Trophoblast cell (in vitro differentiated cells and primary cell): ENCODE data around the gene NRXN2.
"Not testable (repeated sequence)": the region's sequence is repeated elsewhere in the genome, so short reads cannot be mapped to it uniquely, and the experiment has no call there.

Experiments
- DNase-seq, 2 donors: peaks; one replicate each; pipeline ENCODE4 v3.0.0-alpha.2; 2016
- H2AFZ ChIP-seq: 2 replicates; pipeline ENCODE4 v1.6.1; 2013; ENCODE audit warnings: low read length, moderate library complexity, mild to moderate bottlenecking; ENCODE audit not compliant: insufficient read depth, poor library complexity
- H2AK5ac ChIP-seq: 2 replicates; pipeline ENCODE4 v1.6.1; 2013; ENCODE audit warnings: mild to moderate bottlenecking, low read length
- H2BK120ac ChIP-seq: 2 replicates; pipeline ENCODE4 v1.6.1; 2013; ENCODE audit warnings: low read length, mild to moderate bottlenecking, moderate library complexity; ENCODE audit not compliant: insufficient read depth, poor library complexity
- H2BK12ac ChIP-seq: 2 replicates; pipeline ENCODE4 v1.6.1; 2013; ENCODE audit warnings: mild to moderate bottlenecking, low read length, moderate library complexity
- H2BK5ac ChIP-seq: 2 replicates; pipeline ENCODE4 v1.6.1; 2013; ENCODE audit warnings: low read length, low read depth, moderate library complexity, mild to moderate bottlenecking; ENCODE audit not compliant: poor library complexity
- H3K14ac ChIP-seq: 2 replicates; pipeline ENCODE4 v1.6.1; 2013; ENCODE audit warnings: mild to moderate bottlenecking, low read length
- H3K18ac ChIP-seq: 2 replicates; pipeline ENCODE4 v1.6.1; 2013; ENCODE audit warnings: mild to moderate bottlenecking, low read length
- H3K23ac ChIP-seq: 2 replicates; pipeline ENCODE4 v1.6.1; 2013; ENCODE audit warnings: low read length
- H3K27ac ChIP-seq: 2 replicates; pipeline ENCODE4 v1.5.1; 2013; ENCODE audit warnings: low read depth, mild to moderate bottlenecking, inconsistent platforms, low read length, moderate library complexity
- H3K27me3 ChIP-seq: 2 replicates; pipeline ENCODE4 v1.6.1; 2013; ENCODE audit warnings: inconsistent platforms, mild to moderate bottlenecking, low read length, moderate library complexity; ENCODE audit not compliant: insufficient read depth
- H3K36me3 ChIP-seq, 2 experiments: 1 replicate in 1 of 2; 2 replicates in 1 of 2; pipeline ENCODE4 v1.6.1; 2013; ENCODE audit warnings: low read length in 2 of 2, mild to moderate bottlenecking in 2 of 2, moderate library complexity in 1 of 2; ENCODE audit not compliant: insufficient read depth in 2 of 2, control insufficient read depth in 1 of 2
- H3K4ac ChIP-seq: 2 replicates; pipeline ENCODE4 v1.6.1; 2013; ENCODE audit warnings: low read depth, mild to moderate bottlenecking, low read length, moderate library complexity
- H3K4me1 ChIP-seq, 2 experiments: 1 replicate in 1 of 2; 2 replicates in 1 of 2; pipeline ENCODE4 v1.6.1; 2013; ENCODE audit warnings: low read length in 2 of 2, mild to moderate bottlenecking in 2 of 2, moderate library complexity in 1 of 2; ENCODE audit not compliant: insufficient read depth in 2 of 2, control insufficient read depth in 1 of 2
- H3K4me2 ChIP-seq: 2 replicates; pipeline ENCODE4 v1.6.1; 2013; ENCODE audit warnings: inconsistent platforms, mild to moderate bottlenecking, low read length, moderate library complexity
- H3K4me3 ChIP-seq: 2 replicates; pipeline ENCODE4 v1.5.1; 2013; ENCODE audit warnings: mild to moderate bottlenecking, low read depth, low read length, inconsistent platforms
- H3K79me1 ChIP-seq: one replicate; pipeline ENCODE4 v1.6.1; 2013; ENCODE audit warnings: low read length
- H3K79me2 ChIP-seq: 2 replicates; pipeline ENCODE4 v1.6.1; 2013; ENCODE audit warnings: low read length, mild to moderate bottlenecking; ENCODE audit not compliant: control insufficient read depth, insufficient read depth, poor library complexity
- H3K9ac ChIP-seq: 2 replicates; pipeline ENCODE4 v1.6.1; 2013; ENCODE audit warnings: mild to moderate bottlenecking, low read length
- H3K9me3 ChIP-seq: 2 replicates; pipeline ENCODE4 v1.6.1; 2013; ENCODE audit warnings: low read depth, mild to moderate bottlenecking, control low read depth, inconsistent platforms, low read length; ENCODE audit not compliant: insufficient read depth
- H4K12ac ChIP-seq: 2 replicates; pipeline ENCODE4 v1.6.1; 2013; ENCODE audit warnings: low read depth, mild to moderate bottlenecking, low read length, moderate library complexity
- H4K8ac ChIP-seq: 2 replicates; pipeline ENCODE4 v1.6.1; 2013; ENCODE audit warnings: low read depth, mild to moderate bottlenecking, low read length, moderate library complexity
- H4K91ac ChIP-seq: one replicate; pipeline ENCODE4 v1.6.1; 2013; ENCODE audit warnings: low read depth, mild to moderate bottlenecking, low read length, moderate library complexity
- WGBS: extraction: QIAGEN DNeasy Blood & Tissue Kit; methylation state at CpG from one replicate; pipeline ENCODE4 v1.1.7; 2013; ENCODE audit warnings: missing lambda C conversion rate; ENCODE audit not compliant: insufficient read length, insufficient coverage; ENCODE audit errors: extremely low coverage; 5-methylcytosine and 5-hydroxymethylcytosine counted together

The NRXN2 gene

GRCh38 chr11:64598106-64598796, 124.7 kb downstream of the NRXN2 start:
- Histone ChIP-seq H3K79me2 (no peaks in the 10 kb centered on the region), H2AK5ac (no peak overlapping the region), H3K36me3 (no peaks in the 10 kb centered on the region), H3K14ac (no peak overlapping the region), H3K27me3 (no peaks in the 10 kb centered on the region), H3K79me1 (no peaks in the 10 kb centered on the region), H4K91ac (no peak overlapping the region), H3K9me3 (peaks cover 24% of the 10 kb centered on the region), H3K18ac (no peak overlapping the region), H3K27ac (no peak overlapping the region), H4K12ac (no peak overlapping the region), H2BK120ac (no peak overlapping the region), H2AFZ (no peak overlapping the region), H3K4me3 (no peak overlapping the region), H3K23ac (no peak overlapping the region), H4K8ac (no peak overlapping the region), H2BK5ac (no peak overlapping the region), H3K4me1 (no peaks in the 10 kb centered on the region), H3K4me2 (no peak overlapping the region), H2BK12ac (no peak overlapping the region), H3K9ac (no peak overlapping the region), H3K4ac (no peak overlapping the region)
- WGBS, result no CpG with 5 or more reads among the region's 12 CpGs
- no peak for DNase-seq

GRCh38 chr11:64597671-64598101, 125.3 kb downstream of the NRXN2 start:
- Histone ChIP-seq H2BK12ac (no peak overlapping the region), H3K27me3 (no peaks in the 10 kb centered on the region), H4K8ac (no peak overlapping the region), H3K4me3 (no peak overlapping the region), H2BK5ac (no peak overlapping the region), H3K4me1 (no peaks in the 10 kb centered on the region), H3K27ac (no peak overlapping the region), H3K36me3 (no peaks in the 10 kb centered on the region), H3K79me2 (no peaks in the 10 kb centered on the region), H3K9me3 (peaks cover 24% of the 10 kb centered on the region), H3K23ac (no peak overlapping the region), H3K18ac (no peak overlapping the region), H2AFZ (no peak overlapping the region), H3K4ac (no peak overlapping the region), H3K4me2 (no peak overlapping the region), H3K79me1 (no peaks in the 10 kb centered on the region), H2BK120ac (no peak overlapping the region), H4K91ac (no peak overlapping the region), H4K12ac (no peak overlapping the region), H3K9ac (no peak overlapping the region), H3K14ac (no peak overlapping the region), H2AK5ac (no peak overlapping the region)
- no peak for DNase-seq
- WGBS, result no CpG with 5 or more reads among the region's 13 CpGs

GRCh38 chr11:64595922-64596321, 127.1 kb downstream of the NRXN2 start:
- WGBS, result 100% methylated on average over 1 of the region's 1 CpG

GRCh38 chr11:64594159-64594939, 128.6 kb downstream of the NRXN2 start:
- Histone ChIP-seq H3K9me3 (peaks cover 30% of the 10 kb centered on the region), H2AFZ (no peak overlapping the region), H3K18ac (no peak overlapping the region), H3K4me2 (no peak overlapping the region), H3K27ac (no peak overlapping the region), H4K8ac (no peak overlapping the region), H4K12ac (no peak overlapping the region), H2AK5ac (no peak overlapping the region), H3K14ac (no peak overlapping the region), H3K27me3 (no peaks in the 10 kb centered on the region), H3K4ac (no peak overlapping the region), H3K4me3 (no peak overlapping the region), H4K91ac (no peak overlapping the region), H2BK5ac (no peak overlapping the region), H3K23ac (no peak overlapping the region), H3K36me3 (no peaks in the 10 kb centered on the region), H3K9ac (no peak overlapping the region), H3K79me1 (no peaks in the 10 kb centered on the region), H3K79me2 (no peaks in the 10 kb centered on the region), H2BK12ac (no peak overlapping the region), H3K4me1 (no peaks in the 10 kb centered on the region), H2BK120ac (no peak overlapping the region)
- WGBS, result 100% methylated on average over 7 of the region's 14 CpGs
- no peak for DNase-seq

More at GRCh38 chr11:64595922-64596321, 127.1 kb downstream of the NRXN2 start:
- not testable (repeated sequence) for H2AFZ ChIP-seq, H4K8ac ChIP-seq, H2AK5ac ChIP-seq, H2BK12ac ChIP-seq, H3K27ac ChIP-seq, H3K4ac ChIP-seq, H3K36me3 ChIP-seq, H3K4me2 ChIP-seq, H3K14ac ChIP-seq, H3K9ac ChIP-seq, H3K79me2 ChIP-seq, H3K27me3 ChIP-seq, H4K91ac ChIP-seq, H4K12ac ChIP-seq, H3K4me1 ChIP-seq, H3K18ac ChIP-seq, DNase-seq, H2BK120ac ChIP-seq, H3K23ac ChIP-seq, H3K4me3 ChIP-seq, H3K79me1 ChIP-seq, H2BK5ac ChIP-seq
- peaks cover 27% of the 10 kb centered on the region for H3K9me3 ChIP-seq
